GM12878 (cell line): ENCODE measurements around the gene COL23A1. TPM values are rescaled to one million over a fixed set of nuclear protein-coding genes. Genes with fewer than 3 reads are reported as not detected.

Experiments
- ATAC-seq: fragments of 200-7000 bp; cut with Tn5 transposase; 3 replicates; pipeline ENCODE4 v1.9.1; 2020; ENCODE audit warnings: mild to moderate bottlenecking, moderate library complexity
- BruUV-seq: library from RNA; stranded (reverse); fragments of 400-500 nt; replicated peaks from 2 replicates; lab custom pipeline; 2021; lab: Mats Ljungman, UMichigan
- CTCF ChIA-PET: fragments of 300-600 bp; sonication (Branson Sonifier 250); formaldehyde crosslinking; extraction: SDS; loops from one replicate; lab custom pipeline; 2021; ENCODE audit warnings: inconsistent platforms; lab: Yijun Ruan, JAX
- POLR2A ChIA-PET: fragments of 350-600 bp; formaldehyde crosslinking; extraction: SDS; loops from one replicate; lab custom pipeline; 2021; ENCODE audit warnings: inconsistent platforms; lab: Charles Lee
- RAD21 ChIA-PET: fragments of 300-600 bp; sonication (Branson Sonifier 250); formaldehyde crosslinking; loops from one replicate; lab custom pipeline; 2023; ENCODE audit warnings: antibody characterized with exemption; ENCODE audit not compliant: unreplicated experiment; lab: Charles Lee
- SMC1A ChIA-PET: fragments of 300-600 bp; sonication (Branson Sonifier 250); formaldehyde crosslinking; loops from one replicate; lab custom pipeline; 2023; ENCODE audit not compliant: unreplicated experiment, uncharacterized antibody; lab: Charles Lee
- DNase-seq: peaks from one replicate; pipeline ENCODE4 v3.0.0-alpha.2; 2011; ENCODE audit warnings: low read depth, low spot score
- FAIRE-seq: peaks from 3 replicates; lab custom pipeline; 2011; peaks lifted over from hg19 to GRCh38; lab: Jason Lieb, UNC
- H2AFZ ChIP-seq: 2 replicates; pipeline ENCODE4 v1.6.0; 2011; ENCODE audit warnings: low read depth, low read length, control low read depth; ENCODE audit not compliant: control insufficient read depth
- H3K27ac ChIP-seq: 2 replicates; pipeline ENCODE4 v1.5.1; 2011; ENCODE audit warnings: control low read depth; ENCODE audit not compliant: control insufficient read depth, insufficient read depth
- H3K27me3 ChIP-seq, 2 experiments: replicated peaks in 1 of 2; 2 replicates each; pipeline versions ENCODE4 v1.6.0 to v1.6.1; 2011; ENCODE audit warnings: low read length in 1 of 2; ENCODE audit not compliant: control insufficient read depth in 2 of 2, insufficient read depth in 2 of 2
- H3K36me3 ChIP-seq, 2 experiments: 2 replicates each; pipeline ENCODE4 v1.5.1; 2011; ENCODE audit warnings: low read length in 1 of 2; ENCODE audit not compliant: control insufficient read depth in 2 of 2, insufficient read depth in 2 of 2
- H3K4me1 ChIP-seq: 2 replicates; pipeline ENCODE4 v1.6.1; 2011; ENCODE audit warnings: mild to moderate bottlenecking, low read length, moderate library complexity, mixed read lengths; ENCODE audit not compliant: control insufficient read depth, insufficient read depth
- H3K4me2 ChIP-seq: 2 replicates; pipeline ENCODE4 v1.6.0; 2011; ENCODE audit warnings: control low read depth; ENCODE audit not compliant: control insufficient read depth, insufficient read depth
- H3K4me3 ChIP-seq: fragments of 200-600 bp; sonication (generic); 2 replicates; pipeline ENCODE4 v1.5.1; 2016
- H3K79me2 ChIP-seq: 2 replicates; pipeline ENCODE4 v1.6.0; 2011; ENCODE audit warnings: low read length; ENCODE audit not compliant: control insufficient read depth, insufficient read depth
- H3K9ac ChIP-seq: 2 replicates; pipeline ENCODE4 v1.8.0; 2011; ENCODE audit warnings: low read length, control low read depth, mixed read lengths; ENCODE audit not compliant: control insufficient read depth, insufficient read depth
- H3K9me3 ChIP-seq: replicated peaks from 3 replicates; pipeline ENCODE4 v1.5.1; 2011; ENCODE audit warnings: mild to moderate bottlenecking, low read length; ENCODE audit not compliant: control insufficient read depth, insufficient read depth
- H4K20me1 ChIP-seq: 2 replicates; pipeline ENCODE4 v1.6.0; 2011; ENCODE audit not compliant: control insufficient read depth, insufficient read depth
- ATF7 ChIP-seq: fragments of 450-650 bp; IDR thresholded peaks from 2 replicates; pipeline ENCODE4 v1.6.1; 2016; ENCODE audit warnings: low read depth, mild to moderate bottlenecking
- BACH1 ChIP-seq: fragments of 450-650 bp; IDR thresholded peaks from 2 replicates; pipeline ENCODE4 v1.6.1; 2017; ENCODE audit warnings: mild to moderate bottlenecking, borderline replicate concordance
- BCL11A ChIP-seq: IDR thresholded peaks from 2 replicates; pipeline ENCODE4 v1.6.1; 2011; ENCODE audit warnings: low read depth, low read length
- ESRRA ChIP-seq: IDR thresholded peaks from 2 replicates; pipeline ENCODE4 v1.6.1; 2012; ENCODE audit warnings: mild to moderate bottlenecking, low read length, improper control_type of control experiment
- FOS ChIP-seq: IDR thresholded peaks from 3 replicates; pipeline ENCODE4 v1.6.1; 2011; ENCODE audit warnings: borderline replicate concordance; ENCODE audit not compliant: insufficient read length; ENCODE audit errors: extremely low read depth
- IKZF1 ChIP-seq: fragments of 450-650 bp; conservative IDR thresholded peaks from 2 replicates; pipeline ENCODE4 v1.6.1; 2017; ENCODE audit warnings: antibody characterized with exemption, mild to moderate bottlenecking
- KAT2A ChIP-seq: conservative IDR thresholded peaks from 2 replicates; pipeline ENCODE4 v1.6.1; 2011; ENCODE audit warnings: low read depth, low read length; ENCODE audit not compliant: control insufficient read depth
- MXI1 ChIP-seq: fragments of 150-350 bp; IDR thresholded peaks from 2 replicates; pipeline ENCODE4 v1.6.1; 2011; ENCODE audit warnings: low read depth, mild to moderate bottlenecking, inconsistent platforms, low read length, improper control_type of control experiment
- NFYB ChIP-seq: IDR thresholded peaks from 2 replicates; pipeline ENCODE4 v1.6.1; 2011; ENCODE audit warnings: low read depth, mild to moderate bottlenecking, low read length, improper control_type of control experiment, moderate library complexity; ENCODE audit not compliant: insufficient read depth
- NRF1 ChIP-seq: conservative IDR thresholded peaks from 2 replicates; pipeline ENCODE4 v1.6.1; 2011; ENCODE audit warnings: mild to moderate bottlenecking, low read depth, low read length, improper control_type of control experiment
- PML ChIP-seq: IDR thresholded peaks from 2 replicates; pipeline ENCODE4 v1.6.1; 2012; ENCODE audit warnings: low read length, inconsistent platforms
- POLR2AphosphoS2 ChIP-seq: IDR thresholded peaks from 2 replicates; pipeline ENCODE4 v1.6.1; 2011; ENCODE audit warnings: low read depth, mild to moderate bottlenecking, low read length, improper control_type of control experiment, moderate library complexity
- RAD21 ChIP-seq: IDR thresholded peaks from 2 replicates; pipeline ENCODE4 v1.6.1; 2011; ENCODE audit warnings: mild to moderate bottlenecking, low read depth, low read length, moderate library complexity; ENCODE audit not compliant: insufficient read depth
- SMAD1 ChIP-seq: fragments of 450-650 bp; IDR thresholded peaks from 2 replicates; pipeline ENCODE4 v1.6.1; 2018; ENCODE audit warnings: mild to moderate bottlenecking, low read depth; ENCODE audit not compliant: partially characterized antibody
- SP1 ChIP-seq: IDR thresholded peaks from one replicate; pipeline ENCODE4 v1.6.1; 2011; ENCODE audit warnings: low read depth, low read length
- SPI1 ChIP-seq: IDR thresholded peaks from 2 replicates; pipeline ENCODE4 v1.6.1; 2011; ENCODE audit warnings: low read depth, mild to moderate bottlenecking, low read length, moderate library complexity, borderline replicate concordance; ENCODE audit not compliant: insufficient read depth
- SREBF1 ChIP-seq: IDR thresholded peaks from 2 replicates; pipeline ENCODE4 v1.6.1; 2012; ENCODE audit warnings: mild to moderate bottlenecking, low read length
- TCF3 ChIP-seq: IDR thresholded peaks from 2 replicates; pipeline ENCODE4 v1.6.1; 2012; ENCODE audit warnings: low read depth, mild to moderate bottlenecking, low read length, borderline replicate concordance; ENCODE audit not compliant: insufficient read depth
- ZNF384 ChIP-seq: IDR thresholded peaks from 2 replicates; pipeline ENCODE4 v1.6.1; 2012; ENCODE audit warnings: low read depth, mild to moderate bottlenecking, low read length, improper control_type of control experiment, borderline replicate concordance
- WGBS: methylation state at CpG from one replicate; pipeline ENCODE4 v1.1.6; 2016; ENCODE audit warnings: low lambda C conversion rate; ENCODE audit not compliant: insufficient replicate concordance, insufficient coverage; ENCODE audit errors: missing lambda C conversion rate; 5-methylcytosine and 5-hydroxymethylcytosine counted together
- in situ Hi-C: fragments of 300-500 bp; cut with MboI; formaldehyde crosslinking; loops from 9 replicates; pipeline ENCODE4 v1.14.3; 2018; ENCODE audit warnings: mixed read lengths
- intact Hi-C: fragments of 100-400 bp; cut with micrococcal nuclease; formaldehyde crosslinking; loops from one replicate; pipeline ENCODE4 v1.14.2; 2022; ENCODE audit not compliant: unreplicated experiment
- polyA plus RNA-seq, 11 experiments: library from polyadenylated mRNA; depleted of rRNA in 4 of 11; unstranded in 6 of 11; stranded (reverse) in 5 of 11; fragments of >200 nt; fragmentation: Nextera tagmentation in 4 of 11; fragmentation: Illumina TruSeq in 1 of 11; extraction: Ambion mirVana in 4 of 11; extraction: Trizol in 1 of 11; gene quantifications; 1 replicate in 1 of 11; 2 replicates in 10 of 11; pipeline versions ENCODE4 v1.2.1 to v1.2.3, GENCODE V29; 2011 to 2016; ENCODE audit warnings: inconsistent platforms in 2 of 11, missing spikeins in 2 of 11, low read depth in 1 of 11
- total RNA-seq, 4 experiments: library from RNA; depleted of rRNA in 3 of 4; stranded (reverse); fragments of >200 nt in 3 of 4; fragmentation: Illumina TruSeq in 1 of 4; extraction: Trizol in 1 of 4; gene quantifications; 2 replicates each; pipeline versions ENCODE4 v1.2.1 to v1.2.3, GENCODE V29; 2013 to 2021

Gene COL23A1
- total and polyA plus RNA-seq, 10 of the 15 experiments (the other 5 are each of a cell fraction or from before 2014, with no cell fraction given) = 0.03 to 0.83 (median 0.09) TPM; not detected in 5

DNA sequence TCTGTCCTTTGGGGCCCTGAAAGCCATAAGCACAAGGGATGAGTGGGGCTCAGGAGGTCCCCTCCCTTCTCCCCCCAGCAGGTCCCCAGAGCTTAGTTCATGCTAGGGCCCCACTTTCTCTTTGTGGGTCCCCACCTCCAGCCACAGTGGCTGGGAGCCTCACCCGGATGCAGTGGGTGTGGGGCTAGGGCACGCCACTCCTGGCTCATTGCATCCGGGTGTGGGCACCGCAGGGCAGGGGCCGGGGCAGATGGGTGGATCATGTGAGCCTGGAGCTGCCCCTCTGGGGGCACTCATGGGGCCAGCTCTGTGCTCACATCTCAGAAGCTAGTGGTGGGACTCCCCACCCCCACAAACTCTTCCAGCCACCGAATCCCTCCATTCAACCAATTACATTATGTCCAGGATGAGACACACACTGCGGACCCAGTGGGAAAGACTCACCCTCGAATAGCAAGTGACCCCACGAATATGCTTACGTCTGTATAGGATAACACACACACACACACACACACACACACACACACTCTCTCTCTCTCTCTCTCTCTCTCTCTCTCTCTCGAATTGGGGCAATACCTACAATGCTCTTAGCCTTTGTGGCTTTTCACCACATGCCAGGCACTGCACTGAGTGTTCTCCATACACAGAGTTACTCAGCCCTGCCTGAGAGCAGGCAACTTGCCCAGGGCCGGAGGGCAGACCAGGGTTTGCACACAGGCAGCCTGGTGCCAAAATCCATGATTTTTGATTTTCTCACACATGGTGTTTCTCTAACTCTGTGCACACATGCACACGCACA lies 340.8 kb downstream of the COL23A1 start:
- TF ChIP-seq ATF7 (no peak), BCL11A (no peak), ZNF384 (no peak), FOS (no peak), SREBF1 (no peak), NFYB (no peak), ESRRA (no peak), SP1 (no peak), NRF1 (no peak), BACH1 (no peak), PML (no peak), KAT2A (no peak), TCF3 (no peak), SPI1 (no peak), RAD21 (no peak), IKZF1 (no peak), SMAD1 (no peak), MXI1 (no peak), POLR2AphosphoS2 (no peak)
- H3K9ac ChIP-seq = no peak overlapping the region
- SMC1A ChIA-PET = no interaction called here
- H3K9me3 ChIP-seq = no peaks in the 10 kb centered on the region
- RAD21 ChIA-PET = no interaction called here
- CTCF ChIA-PET = interaction anchor here (1.0 to 1.3 kb wide), 2 partner anchors 10 to 14 kb away, joined by 3 read pairs; no protein-coding TSS in a partner anchor
- no peak overlapping the region for H3K27ac ChIP-seq
- intact Hi-C loops (no loop called here), in situ Hi-C loops (no loop called here)
- no peak overlapping the region for H3K4me3 ChIP-seq
- WGBS = 29% methylated on average over 13 of the region's 13 CpGs
- no peak overlapping the region for H3K4me2 ChIP-seq
- H4K20me1 ChIP-seq = no peaks in the 10 kb centered on the region
- DNase-seq = no peak
- POLR2A ChIA-PET = no interaction called here
- H3K79me2 ChIP-seq = no peaks in the 10 kb centered on the region
- peak; percentile 48 for ATAC-seq
- peaks cover 13% of the 10 kb centered on the region for H3K4me1 ChIP-seq
- FAIRE-seq = no peak
- no TSS peak for BruUV-seq
- H2AFZ ChIP-seq = no peak overlapping the region
- no peaks in the 10 kb centered on the region for H3K27me3 ChIP-seq
- no peaks in the 10 kb centered on the region for H3K36me3 ChIP-seq
